Stimulated activated CD4-positive, alpha-beta T cell treated with anti-CD3 and anti-CD28 coated beads, Interleukin-4, amount 100 ng/mL, for 4 hours (primary cell): ENCODE data around the gene TBC1D24.
A peak's percentile ranks its signal among the peaks of the same experiment; 100 is the strongest.
"Not testable (repeated sequence)": the region's sequence is repeated elsewhere in the genome, so short reads cannot be mapped to it uniquely, and the experiment has no call there.

Experiments
- DNase-seq, 2 experiments: peaks; one replicate each; pipeline ENCODE4 v3.0.0-alpha.2; 2020

The TBC1D24 gene

GRCh38 chr16:2533912-2534311 is 59.0 kb downstream of the TBC1D24 start:
- no peak for DNase-seq

GRCh38 chr16:2534335-2534734 is 59.4 kb downstream of the TBC1D24 start:
- not testable (repeated sequence) for DNase-seq

GRCh38 chr16:2535625-2536013 is 60.7 kb downstream of the TBC1D24 start:
- DNase-seq: no peak

GRCh38 chr16:2537451-2538379 is 62.8 kb downstream of the TBC1D24 start, which contains the start of gene PDPK1:
PDPK1 (plus strand) TSS chr16:2538021; CDS start chr16:2538113, 92 bp downstream.
- peak; percentile 90 to 96 for DNase-seq

GRCh38 chr16:2539192-2539844 is 64.4 kb downstream of the TBC1D24 start:
- DNase-seq: not testable (repeated sequence)

GRCh38 chr16:2539845-2540458 is 65.0 kb downstream of the TBC1D24 start:
- DNase-seq: not testable (repeated sequence)

GRCh38 chr16:2540912-2541311 is 66.0 kb downstream of the TBC1D24 start:
- DNase-seq: not testable (repeated sequence)

- DNase-seq: not testable (repeated sequence)
These were observed 66.5 kb downstream of the TBC1D24 start for GRCh38 chr16:2541409-2541808.

- not testable (repeated sequence) for DNase-seq
These were observed 68.8 kb downstream of the TBC1D24 start for GRCh38 chr16:2543771-2544170.

- DNase-seq: not testable (repeated sequence)
These were observed 75.5 kb downstream of the TBC1D24 start for GRCh38 chr16:2550283-2550878.

- DNase-seq: not testable (repeated sequence)
These were observed 76.5 kb downstream of the TBC1D24 start for GRCh38 chr16:2551420-2551889.

- not testable (repeated sequence) for DNase-seq
These were observed 79.9 kb downstream of the TBC1D24 start for GRCh38 chr16:2554709-2555425.
